ENCODE measurements around the gene GATAD2B. TPM values are rescaled to one million over a fixed set of nuclear protein-coding genes. Genes with fewer than 3 reads are reported as not detected.

The GATAD2B gene
- total and polyA plus RNA-seq, 8 donors, result 31.5 to 41.5 (median 33.1) TPM

GRCh38 chr1:153792631-153793041, 130.1 kb downstream of the GATAD2B start:
- intact Hi-C loops (cut with DNase I), result loop anchor here in 1 of 2 donors (10.0 kb wide), 1 partner anchor 192 kb away; the partner anchor contains the start of gene RAB13

GRCh38 chr1:153791648-153792253, 131.0 kb downstream of the GATAD2B start:
- Histone ChIP-seq H3K27ac (peak overlapping the region; percentile 83 to 88), H3K4me1 (peaks cover 10 to 36% of the 10 kb centered on the region in 2 donors), H3K27me3 (no peaks in the 10 kb centered on the region), H3K4me3 (no peak overlapping the region), H3K9me3 (no peaks in the 10 kb centered on the region), H3K36me3 (no peaks in the 10 kb centered on the region)
- DNase-seq (no peak), ATAC-seq (peak; percentile 6)
- intact Hi-C loops (cut with DNase I), result loop anchor here in 1 of 2 donors (10.0 kb wide), 1 partner anchor 193 kb away; the partner anchor contains the start of gene RAB13
- TF ChIP-seq CTCF (IDR thresholded peaks at IDR 0.05), result no peak

More at GRCh38 chr1:153792631-153793041, 130.1 kb downstream of the GATAD2B start:
- no peak overlapping the region for H3K27ac ChIP-seq
- no peaks in the 10 kb centered on the region for H3K27me3 ChIP-seq
- DNase-seq, result no peak
- no peak overlapping the region for H3K4me3 ChIP-seq
- ATAC-seq, result no peak
- H3K36me3 ChIP-seq, result no peaks in the 10 kb centered on the region
- H3K4me1 ChIP-seq, result peaks cover 10 to 44% of the 10 kb centered on the region in 2 donors
- no peaks in the 10 kb centered on the region for H3K9me3 ChIP-seq
- TF ChIP-seq CTCF (IDR thresholded peaks at IDR 0.05), result no peak

- intact Hi-C loops (cut with DNase I), result loop anchor here in 1 of 2 donors (10.0 kb wide), 1 partner anchor 194 kb away; the partner anchor contains the start of gene RAB13
- Histone ChIP-seq H3K27ac (peak overlapping the region; percentile 83 to 88), H3K4me1 (peaks cover 10 to 35% of the 10 kb centered on the region in 2 donors), H3K27me3 (no peaks in the 10 kb centered on the region), H3K36me3 (no peaks in the 10 kb centered on the region), H3K9me3 (no peaks in the 10 kb centered on the region), H3K4me3 (peak overlapping the region; percentile 1 to 23)
- peak in 3 of 4 donors; percentile 64 to 77 (median 72) for DNase-seq
- peak in 1 of 2 donors; percentile 3 for TF ChIP-seq CTCF (IDR thresholded peaks at IDR 0.05)
- ATAC-seq, result peak; percentile 75
Observed at GRCh38 chr1:153790966-153791647, 131.7 kb downstream of the GATAD2B start.

- TF ChIP-seq CTCF (IDR thresholded peaks at IDR 0.05), result peak in 1 of 2 donors; percentile 6
- no peaks in the 10 kb centered on the region for H3K36me3 ChIP-seq
- intact Hi-C loops (cut with DNase I), result loop anchor here in 1 of 2 donors (10.0 kb wide), 1 partner anchor 194 kb away; the partner anchor contains the start of gene RAB13
Observed at GRCh38 chr1:153790313-153790965, 132.3 kb downstream of the GATAD2B start.

More at GRCh38 chr1:153790313-153790965, 132.3 kb downstream of the GATAD2B start:
- Histone ChIP-seq H3K4me3 (peak overlapping the region; percentile 1 to 23), H3K4me1 (peaks cover 10 to 35% of the 10 kb centered on the region in 2 donors), H3K27ac (peak overlapping the region; percentile 83 to 88), H3K27me3 (no peaks in the 10 kb centered on the region), H3K9me3 (no peaks in the 10 kb centered on the region)
- DNase-seq, result peak in 3 of 4 donors; percentile 77 to 96 (median 96)
- ATAC-seq, result peak; percentile 65
